A673 (cell line): ENCODE results near the gene CBX3.

Experiments used
- EZH2 ChIP-seq: fragments of 200-600 bp; sonication (generic); IDR thresholded peaks from 2 replicates; pipeline ENCODE4 v1.6.1; 2017; ENCODE audit warnings: borderline replicate concordance, low read depth, mild to moderate bottlenecking, mixed read lengths, antibody characterized with exemption, low read length; ENCODE audit not compliant: poor library complexity, severe bottlenecking
- TF ChIP-seq, protein P1 (sequence below): fragments of 300-800, 200-600 bp; sonication (generic); conservative IDR thresholded peaks from 2 replicates; pipeline ENCODE4 v1.5.1; 2017; ENCODE audit warnings: low read depth, mild to moderate bottlenecking, antibody characterized with exemption, low read length, moderate library complexity, mixed read lengths

DNA sequence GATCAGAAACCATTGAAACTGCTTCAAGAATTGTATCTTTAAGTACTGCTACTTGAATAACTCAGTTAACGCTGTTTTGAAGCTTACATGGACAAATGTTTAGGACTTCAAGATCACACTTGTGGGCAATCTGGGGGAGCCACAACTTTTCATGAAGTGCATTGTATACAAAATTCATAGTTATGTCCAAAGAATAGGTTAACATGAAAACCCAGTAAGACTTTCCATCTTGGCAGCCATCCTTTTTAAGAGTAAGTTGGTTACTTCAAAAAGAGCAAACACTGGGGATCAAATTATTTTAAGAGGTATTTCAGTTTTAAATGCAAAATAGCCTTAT, 15.7 kb upstream of the CBX3 start:
- TF ChIP-seq, protein P1, sequence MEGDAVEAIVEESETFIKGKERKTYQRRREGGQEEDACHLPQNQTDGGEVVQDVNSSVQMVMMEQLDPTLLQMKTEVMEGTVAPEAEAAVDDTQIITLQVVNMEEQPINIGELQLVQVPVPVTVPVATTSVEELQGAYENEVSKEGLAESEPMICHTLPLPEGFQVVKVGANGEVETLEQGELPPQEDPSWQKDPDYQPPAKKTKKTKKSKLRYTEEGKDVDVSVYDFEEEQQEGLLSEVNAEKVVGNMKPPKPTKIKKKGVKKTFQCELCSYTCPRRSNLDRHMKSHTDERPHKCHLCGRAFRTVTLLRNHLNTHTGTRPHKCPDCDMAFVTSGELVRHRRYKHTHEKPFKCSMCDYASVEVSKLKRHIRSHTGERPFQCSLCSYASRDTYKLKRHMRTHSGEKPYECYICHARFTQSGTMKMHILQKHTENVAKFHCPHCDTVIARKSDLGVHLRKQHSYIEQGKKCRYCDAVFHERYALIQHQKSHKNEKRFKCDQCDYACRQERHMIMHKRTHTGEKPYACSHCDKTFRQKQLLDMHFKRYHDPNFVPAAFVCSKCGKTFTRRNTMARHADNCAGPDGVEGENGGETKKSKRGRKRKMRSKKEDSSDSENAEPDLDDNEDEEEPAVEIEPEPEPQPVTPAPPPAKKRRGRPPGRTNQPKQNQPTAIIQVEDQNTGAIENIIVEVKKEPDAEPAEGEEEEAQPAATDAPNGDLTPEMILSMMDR: no peak
- TF ChIP-seq EZH2: no peak
